Measurements from ENCODE around the gene GPRC5A. TPM values are rescaled to one million over a fixed set of nuclear protein-coding genes. Genes with fewer than 3 reads are reported as not detected.
A peak's percentile ranks its signal among the peaks of the same experiment; 100 is the strongest.

The GPRC5A gene
- total and polyA plus RNA-seq, 2 of the 13 experiments (the other 11 are each of a cell fraction or from before 2014, with no cell fraction given) = 0.27 to 3.0 TPM

- TF ChIP-seq SKIL (CRISPR knock-in tag; IDR thresholded peaks at IDR 0.05; ENCODE audit: borderline replicate concordance) (no peak), ZNF263 (CRISPR knock-in tag; IDR thresholded peaks at IDR 0.05) (no peak), PLRG1 (conservative IDR thresholded peaks at IDR 0.05) (no peak), ZNF180 (CRISPR knock-in tag; IDR thresholded peaks at IDR 0.05; ENCODE audit: borderline replicate concordance, low read depth) (no peak), ZNF12 (CRISPR knock-in tag; IDR thresholded peaks at IDR 0.05) (no peak), MXI1 (IDR thresholded peaks at IDR 0.05; ENCODE audit: borderline replicate concordance, low read depth, low read length) (no peak; the same call in 2 of the 3 replicates), NRL (CRISPR knock-in tag; IDR thresholded peaks at IDR 0.05; ENCODE audit: borderline replicate concordance) (no peak), ZBTB33 (CRISPR knock-in tag; IDR thresholded peaks at IDR 0.05) (0 out of 2 replicates have a peak, but pooled peaks have one; percentile 23), TBP (CRISPR knock-in tag; IDR thresholded peaks at IDR 0.05) (no peak), DMAP1 (CRISPR knock-in tag; IDR thresholded peaks at IDR 0.05) (no peak), ZNF547 (CRISPR knock-in tag; IDR thresholded peaks at IDR 0.05) (0 out of 2 replicates have a peak, but pooled peaks have one; percentile 47), GLI4 (CRISPR knock-in tag; IDR thresholded peaks at IDR 0.05; ENCODE audit: borderline replicate concordance) (0 out of 2 replicates have a peak, but pooled peaks have one; percentile 52), ZNF776 (CRISPR knock-in tag; IDR thresholded peaks at IDR 0.05) (no peak), FOXM1 (CRISPR knock-in tag; IDR thresholded peaks at IDR 0.05) (no peak), THRA (CRISPR knock-in tag; IDR thresholded peaks at IDR 0.05; ENCODE audit: borderline replicate concordance) (0 out of 2 replicates have a peak, but pooled peaks have one; percentile 21), SMAD3 (CRISPR knock-in tag; IDR thresholded peaks at IDR 0.05) (0 out of 2 replicates have a peak, but pooled peaks have one; percentile 46), ETS1 (CRISPR knock-in tag; IDR thresholded peaks at IDR 0.05) (no peak), ZNF616 (CRISPR knock-in tag; IDR thresholded peaks at IDR 0.05; ENCODE audit: low read depth) (no peak), ZNF282 (IDR thresholded peaks at IDR 0.05; ENCODE audit: partially characterized antibody) (no peak), ZNF362 (CRISPR knock-in tag; IDR thresholded peaks at IDR 0.05; ENCODE audit: borderline replicate concordance) (no peak), ZNF30 (CRISPR knock-in tag; IDR thresholded peaks at IDR 0.05) (no peak), ZNF558 (CRISPR knock-in tag; IDR thresholded peaks at IDR 0.05; ENCODE audit: borderline replicate concordance) (no peak), ZNF510 (CRISPR knock-in tag; IDR thresholded peaks at IDR 0.05; ENCODE audit: low read depth) (no peak)
Observed at GRCh38 chr12:12916135-12916944, 25.0 kb downstream of the GPRC5A start (continued).
